ENCODE data around the gene SQOR.
A peak's percentile ranks its signal among the peaks of the same experiment; 100 is the strongest.

The SQOR gene

DNA sequence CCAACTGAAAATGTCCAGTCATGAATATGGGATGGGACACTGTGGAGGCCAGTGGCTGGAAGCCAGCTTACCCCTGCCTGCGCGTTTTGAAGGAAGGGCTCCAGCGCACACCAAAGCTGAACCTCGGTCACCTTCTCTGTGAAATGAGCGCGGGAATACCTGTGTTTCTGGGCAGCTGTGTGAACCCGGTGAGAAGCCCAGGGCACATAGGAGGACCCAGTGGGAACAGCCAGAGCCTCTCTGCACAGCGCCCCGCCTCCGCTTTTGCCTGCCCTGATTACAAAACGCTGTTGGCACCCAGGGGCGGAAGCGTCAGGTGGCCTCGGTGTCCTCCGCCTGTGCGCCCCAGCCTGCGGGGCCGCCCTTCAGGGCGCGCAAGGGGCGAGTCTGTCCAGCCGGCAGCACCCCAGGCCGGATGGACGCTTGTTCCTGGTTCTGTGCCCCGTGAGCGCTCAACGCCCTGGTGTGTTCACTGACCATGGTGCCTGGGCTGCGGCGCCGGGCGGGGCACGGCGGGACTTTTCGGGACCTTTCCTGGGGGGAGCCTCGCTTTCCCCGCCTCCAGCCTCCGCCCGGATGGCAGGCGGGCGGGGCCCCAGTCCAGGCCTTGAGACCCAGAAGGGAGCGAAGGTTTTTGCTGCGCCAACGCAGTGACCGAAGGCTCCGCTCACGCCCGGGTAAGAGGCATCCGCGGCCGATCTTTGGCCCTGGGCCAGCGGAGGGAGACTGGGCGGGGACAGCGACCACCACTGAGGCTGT lies at the start of gene SQOR:
TSS of gene SQOR (plus strand) at position 598 of the 759 bp plus-strand sequence. CDS start 23,895 bp downstream, outside the sequence.
- Histone ChIP-seq H3K27me3 (no peaks in the 10 kb centered on the region), H3K27ac (peak within 1 kb of the TSS; percentile 98), H3K9me3 (no peaks in the 10 kb centered on the region), H3K4me3 (ENCODE audit: low read depth in 1 of 2, low read length in 1 of 2) (peak within 1 kb of the TSS; percentile 88 to 94), H3K4me1 (ENCODE audit: control insufficient read depth in 1 of 2, insufficient read depth in 1 of 2, low read depth in 1 of 2, low read length in 1 of 2) (peaks cover 51 to 66% of the 10 kb centered on the region in 2 experiments), H3K36me3 (no peaks in the 10 kb centered on the region)
- TF ChIP-seq, protein P1, sequence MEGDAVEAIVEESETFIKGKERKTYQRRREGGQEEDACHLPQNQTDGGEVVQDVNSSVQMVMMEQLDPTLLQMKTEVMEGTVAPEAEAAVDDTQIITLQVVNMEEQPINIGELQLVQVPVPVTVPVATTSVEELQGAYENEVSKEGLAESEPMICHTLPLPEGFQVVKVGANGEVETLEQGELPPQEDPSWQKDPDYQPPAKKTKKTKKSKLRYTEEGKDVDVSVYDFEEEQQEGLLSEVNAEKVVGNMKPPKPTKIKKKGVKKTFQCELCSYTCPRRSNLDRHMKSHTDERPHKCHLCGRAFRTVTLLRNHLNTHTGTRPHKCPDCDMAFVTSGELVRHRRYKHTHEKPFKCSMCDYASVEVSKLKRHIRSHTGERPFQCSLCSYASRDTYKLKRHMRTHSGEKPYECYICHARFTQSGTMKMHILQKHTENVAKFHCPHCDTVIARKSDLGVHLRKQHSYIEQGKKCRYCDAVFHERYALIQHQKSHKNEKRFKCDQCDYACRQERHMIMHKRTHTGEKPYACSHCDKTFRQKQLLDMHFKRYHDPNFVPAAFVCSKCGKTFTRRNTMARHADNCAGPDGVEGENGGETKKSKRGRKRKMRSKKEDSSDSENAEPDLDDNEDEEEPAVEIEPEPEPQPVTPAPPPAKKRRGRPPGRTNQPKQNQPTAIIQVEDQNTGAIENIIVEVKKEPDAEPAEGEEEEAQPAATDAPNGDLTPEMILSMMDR (IDR thresholded peaks at IDR 0.05): no peak

DNA sequence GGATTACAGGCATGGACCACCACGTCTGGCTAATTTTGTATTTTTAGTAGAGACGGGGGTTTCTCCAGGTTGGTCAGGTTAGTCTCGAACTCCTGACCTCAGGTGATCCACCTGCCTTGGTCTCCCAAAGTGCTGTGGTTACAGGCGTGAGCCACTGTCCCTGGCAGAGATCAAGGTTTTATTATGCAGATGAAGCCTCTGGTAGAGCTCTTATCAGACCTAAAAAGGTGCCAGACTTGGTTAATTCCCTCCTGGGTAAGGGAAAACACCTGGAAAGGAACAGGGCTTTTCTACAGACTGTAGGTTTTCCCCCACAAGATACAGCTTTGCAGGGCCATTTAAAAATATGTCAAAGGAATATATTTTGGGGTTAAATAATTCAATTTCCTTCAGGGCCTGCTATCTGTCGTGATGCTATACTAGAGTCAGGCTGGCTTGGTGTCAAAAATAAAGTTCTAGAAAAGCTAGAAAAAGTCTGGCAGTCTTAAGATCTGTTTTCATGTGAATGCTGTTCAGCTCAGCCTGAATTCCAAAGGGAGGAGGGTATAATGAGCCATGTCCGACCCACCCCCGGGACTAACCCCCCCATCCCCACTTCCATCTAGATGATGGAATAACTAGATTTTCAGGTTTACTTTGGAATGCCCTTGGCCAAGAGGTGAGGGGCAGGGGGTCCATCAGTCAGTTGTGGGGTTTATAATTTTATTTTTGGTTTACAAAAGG lies 49.6 kb upstream of the SQOR start:
- Histone ChIP-seq H3K27me3 (peaks cover 29% of the 10 kb centered on the region), H3K27ac (no peak overlapping the region), H3K36me3 (no peaks in the 10 kb centered on the region), H3K4me1 (ENCODE audit: control insufficient read depth in 1 of 2, insufficient read depth in 1 of 2, low read depth in 1 of 2, low read length in 1 of 2) (peaks cover 32 to 35% of the 10 kb centered on the region in 2 experiments), H3K9me3 (no peaks in the 10 kb centered on the region), H3K4me3 (ENCODE audit: low read depth in 1 of 2, low read length in 1 of 2) (no peak overlapping the region)
- TF ChIP-seq, protein P1 (IDR thresholded peaks at IDR 0.05): no peak

DNA sequence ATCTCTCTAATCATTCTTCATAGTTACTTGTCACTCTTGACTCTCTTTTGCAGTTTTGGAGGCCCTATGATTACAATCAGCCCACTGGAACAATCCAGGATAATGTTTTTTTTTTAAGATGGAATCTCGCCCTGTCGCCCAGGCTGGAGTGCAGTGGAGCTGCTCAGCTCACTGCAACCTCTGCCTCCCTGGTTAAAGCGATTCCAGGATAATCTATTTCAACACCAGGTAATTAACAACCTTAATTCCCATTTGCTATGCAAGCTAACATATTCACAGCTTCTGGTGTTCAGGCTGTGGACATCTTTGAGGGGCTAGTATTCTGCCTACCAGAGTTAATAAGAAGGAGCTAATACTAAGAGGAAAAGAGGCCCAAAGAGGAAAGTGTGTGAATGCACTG lies 48.7 kb upstream of the SQOR start:
- peak overlapping the region; percentile 79 to 85 for H3K4me3 ChIP-seq (ENCODE audit: low read depth in 1 of 2, low read length in 1 of 2)
- H3K4me1 ChIP-seq (ENCODE audit: control insufficient read depth in 1 of 2, insufficient read depth in 1 of 2, low read depth in 1 of 2, low read length in 1 of 2): peaks cover 32 to 35% of the 10 kb centered on the region in 2 experiments
- H3K9me3 ChIP-seq: no peaks in the 10 kb centered on the region
- H3K27ac ChIP-seq: peak overlapping the region; percentile 96
- H3K36me3 ChIP-seq: no peaks in the 10 kb centered on the region
- TF ChIP-seq, protein P1 (IDR thresholded peaks at IDR 0.05): no peak
- H3K27me3 ChIP-seq: peaks cover 20% of the 10 kb centered on the region

DNA sequence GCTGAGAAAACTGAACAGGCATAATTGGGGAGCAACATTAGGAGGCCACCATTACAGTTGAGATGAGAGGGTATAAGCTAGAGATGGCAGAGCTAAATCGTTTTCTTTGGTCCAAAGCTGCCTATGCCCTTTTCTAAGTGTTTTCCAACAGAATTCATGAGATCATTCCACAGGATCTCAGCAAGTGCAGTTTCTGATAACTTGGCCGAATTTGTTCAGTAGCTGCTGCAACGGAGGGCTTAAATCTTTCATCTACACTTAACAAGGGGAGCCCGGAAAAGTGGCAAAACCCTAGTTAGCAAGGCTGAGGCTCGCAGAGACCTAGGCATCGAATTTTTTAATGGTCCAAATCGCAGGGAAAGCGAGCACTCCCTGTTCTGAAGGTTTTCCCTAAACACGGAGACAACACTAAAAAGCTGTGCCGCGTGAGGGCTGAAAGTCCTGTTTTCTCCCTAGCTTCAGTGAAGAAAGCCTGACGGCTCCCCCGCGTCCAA lies 48.2 kb upstream of the SQOR start:
- Histone ChIP-seq H3K9me3 (no peaks in the 10 kb centered on the region), H3K4me1 (ENCODE audit: control insufficient read depth in 1 of 2, insufficient read depth in 1 of 2, low read depth in 1 of 2, low read length in 1 of 2) (peaks cover 32 to 35% of the 10 kb centered on the region in 2 experiments), H3K27ac (peak overlapping the region; percentile 96), H3K27me3 (peaks cover 15% of the 10 kb centered on the region), H3K4me3 (ENCODE audit: low read depth in 1 of 2, low read length in 1 of 2) (peak overlapping the region; percentile 79 to 85), H3K36me3 (no peaks in the 10 kb centered on the region)
- TF ChIP-seq, protein P1 (IDR thresholded peaks at IDR 0.05): no peak

DNA sequence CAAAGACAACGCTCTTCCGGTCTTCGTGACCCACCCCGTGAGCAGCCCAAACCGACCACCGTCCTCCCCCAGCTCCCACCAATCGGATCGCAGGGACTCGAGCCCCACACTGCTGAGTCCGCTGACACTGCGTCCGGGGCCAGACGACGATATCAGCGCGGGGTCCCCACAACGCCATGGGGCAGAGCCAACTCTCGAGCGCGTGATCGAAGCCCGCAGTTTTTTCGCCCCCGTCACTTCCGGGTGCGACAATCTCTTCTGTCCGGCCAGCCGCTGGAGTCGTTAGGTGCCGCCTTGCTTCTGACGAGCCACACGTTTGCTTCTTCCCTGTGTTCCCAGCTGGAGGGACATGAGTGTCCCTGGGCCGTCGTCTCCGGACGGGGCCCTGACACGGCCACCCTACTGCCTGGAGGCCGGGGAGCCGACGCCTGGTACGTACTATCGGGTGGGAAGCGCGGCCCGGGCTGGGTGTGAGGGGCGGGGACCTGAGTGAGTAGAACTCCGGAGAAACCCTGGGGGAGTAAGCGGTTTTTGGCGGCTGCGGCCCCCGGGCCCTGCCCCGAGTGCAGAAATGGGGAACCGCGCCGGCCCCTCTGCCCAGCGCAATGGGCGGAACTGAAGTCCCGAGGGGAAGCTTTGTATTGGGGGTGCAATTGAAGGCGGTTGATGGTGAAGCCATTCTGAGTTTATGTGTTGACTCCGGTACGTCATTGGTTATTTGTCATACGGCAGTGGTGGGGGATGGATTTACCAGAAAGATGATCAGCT lies 47.5 kb upstream of the SQOR start, which contains the start of gene BLOC1S6:
TSS of gene BLOC1S6 (plus strand) at position 285 of the 768 bp plus-strand sequence. CDS start at position 350, 65 bp downstream.
- H3K4me3 ChIP-seq (ENCODE audit: low read depth in 1 of 2, low read length in 1 of 2): peak within 1 kb of the TSS; percentile 79 to 85
- H3K4me1 ChIP-seq (ENCODE audit: control insufficient read depth in 1 of 2, insufficient read depth in 1 of 2, low read depth in 1 of 2, low read length in 1 of 2): peaks cover 32 to 35% of the 10 kb centered on the region in 2 experiments
- peaks cover 3% of the 10 kb centered on the region for H3K36me3 ChIP-seq

More for the DNA sequence above, 47.5 kb upstream of the SQOR start, which contains the start of gene BLOC1S6:
- peaks cover 9% of the 10 kb centered on the region for H3K27me3 ChIP-seq
- H3K27ac ChIP-seq: peak within 1 kb of the TSS; percentile 96
- H3K9me3 ChIP-seq: no peaks in the 10 kb centered on the region
- TF ChIP-seq, protein P1 (IDR thresholded peaks at IDR 0.05): no peak

Data from neutrophil (primary cell).